SK-N-SH (cell line): Measurements from ENCODE around the gene RPS8.
"Not testable (repeated sequence)": the region's sequence is repeated elsewhere in the genome, so short reads cannot be mapped to it uniquely, and the experiment has no call there.

Source experiments
- EZH2phosphoT487 ChIP-seq: fragments of 200-600 bp; sonication (generic); IDR thresholded peaks from 2 replicates; pipeline ENCODE4 v1.6.1; 2017; ENCODE audit warnings: low read depth, mixed run types, mild to moderate bottlenecking, antibody characterized with exemption, moderate library complexity, borderline replicate concordance
- FOXM1 ChIP-seq: IDR thresholded peaks from 2 replicates; pipeline ENCODE4 v1.4.0; 2012; ENCODE audit warnings: low read depth, mild to moderate bottlenecking
- RAD21 ChIP-seq: IDR thresholded peaks from 2 replicates; pipeline ENCODE4 v1.6.1; 2012; ENCODE audit warnings: mild to moderate bottlenecking, low read length
- ZBTB33 ChIP-seq: IDR thresholded peaks from 2 replicates; pipeline ENCODE4 v1.4.0; 2012; ENCODE audit warnings: low read depth, borderline replicate concordance
- TF ChIP-seq, protein P1 (sequence below): fragments of 150-350 bp; IDR thresholded peaks from 2 replicates; pipeline ENCODE4 v1.6.1; 2017; ENCODE audit warnings: antibody characterized with exemption, low read length, low read depth, borderline replicate concordance

DNA sequence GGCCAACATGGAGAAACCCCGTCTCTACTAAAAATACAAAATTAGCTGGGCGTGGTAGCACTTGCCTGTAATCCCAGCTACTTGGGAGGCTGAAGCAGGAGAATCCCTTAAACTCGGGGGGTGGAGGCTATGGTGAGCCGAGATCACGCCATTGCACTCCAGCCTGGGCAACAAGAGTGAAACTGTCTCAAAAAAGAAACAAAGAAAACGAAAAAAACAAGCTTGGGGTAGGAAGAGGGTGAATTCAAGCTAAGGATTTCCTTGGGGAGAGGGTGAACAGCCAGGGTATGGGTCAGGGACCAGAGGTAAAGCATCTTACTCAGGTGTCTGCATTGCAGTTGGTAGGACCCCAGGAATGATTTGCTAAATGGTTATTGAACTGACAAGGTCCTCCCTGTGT lies 8.9 kb upstream of the RPS8 start:
- TF ChIP-seq, protein P1, sequence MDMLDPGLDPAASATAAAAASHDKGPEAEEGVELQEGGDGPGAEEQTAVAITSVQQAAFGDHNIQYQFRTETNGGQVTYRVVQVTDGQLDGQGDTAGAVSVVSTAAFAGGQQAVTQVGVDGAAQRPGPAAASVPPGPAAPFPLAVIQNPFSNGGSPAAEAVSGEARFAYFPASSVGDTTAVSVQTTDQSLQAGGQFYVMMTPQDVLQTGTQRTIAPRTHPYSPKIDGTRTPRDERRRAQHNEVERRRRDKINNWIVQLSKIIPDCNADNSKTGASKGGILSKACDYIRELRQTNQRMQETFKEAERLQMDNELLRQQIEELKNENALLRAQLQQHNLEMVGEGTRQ, result not testable (repeated sequence)
- not testable (repeated sequence) for TF ChIP-seq RAD21, FOXM1, EZH2phosphoT487, ZBTB33
